Endometrial microvascular endothelial cells (primary cell): ENCODE data around the gene SLC9A8. TPM values are rescaled to one million over a fixed set of nuclear protein-coding genes. Genes with fewer than 3 reads are reported as not detected.
"Not testable (repeated sequence)": the region's sequence is repeated elsewhere in the genome, so short reads cannot be mapped to it uniquely, and the experiment has no call there.

Experiments
- in situ Hi-C: cut with HindIII; loops from 2 replicates; pipeline ENCODE4 v1.10.0; 2017; ENCODE audit warnings: low sequenced_read_pairs, low pct_unique_long_range_greater_than_20kb; ENCODE audit errors: inconsistent ontology term
- total RNA-seq: library from RNA; depleted of rRNA; stranded (reverse); fragments of >200 nt; gene quantifications from one replicate; pipeline ENCODE4 v1.2.3, GENCODE V29; 2015; ENCODE audit errors: inconsistent ontology term

The SLC9A8 gene
- total RNA-seq, 1 donor from 2014 or later: 4.7 TPM

DNA sequence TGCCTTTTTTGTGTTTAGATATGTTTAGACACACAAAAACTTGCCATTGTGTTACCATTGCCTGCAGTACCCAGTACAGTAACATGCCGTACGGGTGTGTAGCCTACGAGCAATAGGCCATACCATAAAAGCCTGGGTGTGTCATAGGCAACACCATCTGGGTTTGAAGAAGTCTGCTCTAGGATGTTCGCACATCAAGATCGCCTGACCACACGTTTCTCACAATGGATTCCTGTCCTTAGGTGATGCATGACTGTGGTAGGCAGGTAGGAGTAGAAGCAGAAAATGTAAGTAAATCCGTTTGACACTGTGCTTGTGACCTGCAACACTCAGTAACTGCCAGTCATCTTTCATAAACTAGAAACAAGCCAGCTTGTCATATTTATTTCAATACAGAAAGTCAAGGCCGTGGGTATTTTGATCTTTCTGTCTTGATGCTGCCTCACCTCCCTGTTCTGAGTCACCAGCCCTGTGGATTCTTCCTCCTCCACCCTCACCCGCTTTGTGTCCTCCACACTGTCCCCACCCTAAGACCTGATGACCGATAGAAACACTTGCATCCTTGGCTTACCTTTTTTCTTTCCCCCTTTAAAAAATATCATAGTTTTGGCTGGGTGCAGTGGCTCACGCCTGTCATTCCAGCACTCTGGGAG, 7.3 kb upstream of the SLC9A8 start:
- in situ Hi-C loops: not testable (repeated sequence)

DNA sequence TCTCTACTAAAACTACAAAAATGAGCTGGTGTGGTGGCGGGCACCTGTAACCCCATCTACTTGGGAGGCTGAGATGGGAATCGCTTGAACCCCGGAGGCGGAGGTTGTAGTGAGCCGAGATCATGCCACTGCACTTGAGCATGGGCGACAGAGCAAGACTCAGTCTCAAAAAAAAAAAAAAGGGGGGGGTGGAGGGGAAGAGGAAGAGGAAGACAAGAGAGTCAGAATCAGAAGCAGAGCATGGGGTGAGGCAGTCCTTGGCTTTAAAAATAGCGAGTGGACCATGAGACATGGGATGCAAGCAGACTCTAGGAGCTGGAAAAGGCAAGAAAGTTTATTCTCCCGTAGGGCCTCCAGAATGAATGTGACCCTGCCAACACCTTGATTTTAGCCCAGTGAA, 3.9 kb upstream of the SLC9A8 start:
- in situ Hi-C loops: no loop called here

DNA sequence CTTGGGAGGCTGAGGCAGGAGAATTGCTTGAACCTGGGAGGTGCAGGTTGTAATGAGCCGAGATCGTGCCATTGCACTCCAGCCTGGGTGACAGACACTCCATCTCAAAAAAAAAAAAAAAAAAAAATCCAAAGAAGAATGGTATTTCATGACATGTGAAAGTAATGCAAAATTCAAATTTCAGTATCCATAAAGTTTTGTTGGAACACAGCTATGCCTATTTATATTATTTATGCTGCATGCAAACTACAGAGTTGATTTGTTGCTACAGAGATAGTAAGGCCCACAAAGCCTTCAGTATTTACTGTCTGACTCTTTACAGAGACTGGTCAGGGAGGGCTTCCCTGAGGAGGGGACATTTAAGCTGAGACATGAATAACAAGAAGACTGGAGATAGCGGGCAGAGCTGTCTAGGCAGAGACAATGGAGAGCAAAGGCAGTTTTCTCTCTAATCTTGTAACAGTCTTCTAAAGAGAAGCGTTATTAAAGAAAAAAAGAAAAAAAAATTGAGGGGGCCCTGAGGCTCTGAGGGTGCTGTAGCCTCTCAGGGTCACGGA, 2.7 kb upstream of the SLC9A8 start:
- in situ Hi-C loops: no loop called here

GRCh38 chr20:49810491-49811190, 2.0 kb upstream of the SLC9A8 start:
- in situ Hi-C loops: no loop called here

GRCh38 chr20:49811825-49812506, 662 bp upstream of the SLC9A8 start:
- in situ Hi-C loops: no loop called here

GRCh38 chr20:49813305-49813974, 812 bp downstream of the SLC9A8 start:
- in situ Hi-C loops: no loop called here

DNA sequence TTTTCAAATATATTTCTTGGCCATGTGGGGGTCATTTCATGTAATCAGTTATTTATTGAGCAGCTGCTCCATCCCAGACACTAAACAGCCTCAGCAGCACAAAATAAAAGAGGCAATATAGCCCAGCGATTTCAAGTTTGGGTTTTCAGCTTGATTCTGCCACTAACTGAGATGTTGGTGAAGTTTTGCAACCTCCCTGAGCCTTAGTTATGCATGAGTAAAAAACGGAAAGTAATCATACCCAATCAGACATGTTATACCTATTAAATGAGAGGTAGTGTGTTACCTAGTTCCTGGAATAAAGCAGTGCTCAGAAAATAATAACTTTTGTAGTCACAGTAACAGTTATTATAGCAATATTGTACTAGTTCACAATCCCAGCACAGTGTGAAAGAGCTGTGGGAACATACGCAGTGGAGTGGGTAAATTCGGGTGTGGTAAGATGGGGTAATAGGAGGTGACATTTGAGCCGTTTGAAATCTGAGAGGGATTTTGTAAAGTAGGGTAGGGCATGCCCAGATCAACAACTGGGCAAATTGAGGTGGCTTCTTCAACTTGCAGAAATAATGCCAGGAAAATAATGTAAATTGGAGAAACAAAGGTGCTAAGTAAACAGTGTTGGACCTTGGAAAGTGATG, 1.5 kb downstream of the SLC9A8 start:
- in situ Hi-C loops: no loop called here

GRCh38 chr20:49818816-49819215, 6.2 kb downstream of the SLC9A8 start:
- in situ Hi-C loops: no loop called here

DNA sequence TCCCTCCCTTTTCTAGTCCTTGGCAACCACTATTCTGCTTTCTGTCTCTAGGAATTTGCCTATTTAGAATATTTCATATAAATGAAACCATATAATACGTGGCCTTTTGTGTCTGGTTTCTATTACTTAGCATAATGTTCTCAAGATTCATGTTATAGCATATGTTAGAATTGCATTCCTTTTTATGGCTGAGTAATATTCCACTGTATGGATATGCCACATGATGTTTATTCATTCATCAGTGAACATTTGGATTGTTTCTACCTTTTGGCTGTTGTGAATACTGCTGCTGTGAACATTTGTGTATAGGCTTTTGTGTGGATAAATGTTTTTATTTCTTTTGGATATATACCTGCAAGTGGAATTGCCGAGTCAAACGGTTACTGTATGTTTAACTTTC, 7.1 kb downstream of the SLC9A8 start:
- in situ Hi-C loops: no loop called here

DNA sequence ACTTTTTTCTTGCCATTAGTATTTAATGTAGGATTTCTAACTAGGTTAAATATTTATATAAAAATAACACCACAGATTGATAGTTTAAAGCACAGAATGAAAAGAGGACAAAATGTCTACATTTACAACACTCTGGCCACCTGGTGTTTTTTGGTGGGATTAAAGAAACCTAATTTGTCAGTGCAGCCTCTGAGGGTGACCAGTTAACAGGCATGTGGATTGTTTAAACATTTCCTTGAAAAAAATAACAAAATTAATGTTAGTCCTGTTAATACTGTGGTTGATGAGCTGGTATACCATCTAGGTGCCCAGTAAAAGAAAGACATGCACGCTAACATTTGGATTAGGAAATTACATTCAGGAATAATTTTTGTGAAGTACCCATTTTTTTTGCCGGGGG, 8.8 kb downstream of the SLC9A8 start:
- in situ Hi-C loops: no loop called here

GRCh38 chr20:49821870-49822331, 9.3 kb downstream of the SLC9A8 start:
- in situ Hi-C loops: no loop called here

- in situ Hi-C loops: no loop called here
These were observed 10.7 kb downstream of the SLC9A8 start for GRCh38 chr20:49823152-49823847.

DNA sequence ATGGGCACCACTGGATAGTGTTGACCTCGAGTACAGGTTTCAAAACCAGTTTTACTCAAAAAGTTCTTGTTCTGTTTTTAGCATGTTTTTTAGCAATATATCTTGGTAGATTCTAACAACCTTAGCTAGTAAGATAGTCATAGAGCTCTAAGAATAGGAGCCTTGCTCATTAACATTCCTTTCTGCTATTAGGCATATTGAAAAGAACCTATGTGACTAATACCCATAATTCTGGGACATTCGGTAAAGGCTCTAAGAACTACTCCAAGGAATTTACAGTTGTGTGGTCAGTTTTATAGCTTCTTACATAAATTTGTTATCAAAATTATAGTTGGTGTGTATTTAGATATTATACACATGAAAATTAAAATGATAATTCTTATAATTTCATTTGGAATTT, 11.6 kb downstream of the SLC9A8 start:
- in situ Hi-C loops: no loop called here

GRCh38 chr20:49825521-49826033, 12.9 kb downstream of the SLC9A8 start:
- in situ Hi-C loops: loop anchor here (25.0 kb wide), 1 partner anchor 188 kb away; no protein-coding TSS in a partner anchor

GRCh38 chr20:49831022-49831769, 18.6 kb downstream of the SLC9A8 start:
- in situ Hi-C loops: loop anchor here (25.0 kb wide), 1 partner anchor 194 kb away; no protein-coding TSS in a partner anchor

GRCh38 chr20:49831770-49832631, 19.4 kb downstream of the SLC9A8 start:
- in situ Hi-C loops: loop anchor here (25.0 kb wide), 1 partner anchor 195 kb away; no protein-coding TSS in a partner anchor
